ENCODE results near the gene ACTC1. TPM values are rescaled to one million over a fixed set of nuclear protein-coding genes. Genes with fewer than 3 reads are reported as not detected.

The ACTC1 gene
- total RNA-seq, 1 experiment from 2014 or later = not detected

GRCh38 chr15:34753236-34753894, 42.0 kb downstream of the ACTC1 start:
- POLR2A ChIA-PET = interaction anchor here (1.1 kb wide), 1 partner anchor 57 kb away, joined by 3 read pairs; no protein-coding TSS in a partner anchor
- no TSS peak for BruUV-seq (replicated peaks)
- H3K27me3 Mint-ChIP-seq (ENCODE audit: insufficient read depth, unreplicated experiment) = peaks cover 78% of the 10 kb centered on the region
- no peaks in the 10 kb centered on the region for H3K4me1 Mint-ChIP-seq (ENCODE audit: insufficient read depth, unreplicated experiment)
- no peaks in the 10 kb centered on the region for H3K9me3 Mint-ChIP-seq (ENCODE audit: unreplicated experiment)
- no peak overlapping the region for H3K4me3 Mint-ChIP-seq (ENCODE audit: unreplicated experiment)
- CTCF ChIA-PET = no interaction called here
- peak; percentile 61 for DNase-seq (ENCODE audit: unreplicated experiment)
- H3K27ac Mint-ChIP-seq (ENCODE audit: low read depth, unreplicated experiment) = no peak overlapping the region
- intact Hi-C loops (cut with micrococcal nuclease) = no loop called here
- TF ChIP-seq CTCF (IDR thresholded peaks at IDR 0.05; ENCODE audit: unreplicated experiment) = no peak
- H3K36me3 Mint-ChIP-seq (ENCODE audit: insufficient read depth, unreplicated experiment) = no peaks in the 10 kb centered on the region

GRCh38 chr15:34749691-34750090, 45.7 kb downstream of the ACTC1 start:
- no peak overlapping the region for H3K4me3 Mint-ChIP-seq (ENCODE audit: unreplicated experiment)
- H3K4me1 Mint-ChIP-seq (ENCODE audit: insufficient read depth, unreplicated experiment) = no peaks in the 10 kb centered on the region
- intact Hi-C loops (cut with micrococcal nuclease) = no loop called here
- CTCF ChIA-PET = interaction anchor here (0.6 to 0.8 kb wide), 2 partner anchors 15 to 158 kb away, joined by 4 to 5 read pairs; no protein-coding TSS in a partner anchor
- TF ChIP-seq CTCF (IDR thresholded peaks at IDR 0.05; ENCODE audit: unreplicated experiment) = no peak
- no peaks in the 10 kb centered on the region for H3K9me3 Mint-ChIP-seq (ENCODE audit: unreplicated experiment)
- H3K27ac Mint-ChIP-seq (ENCODE audit: low read depth, unreplicated experiment) = no peak overlapping the region
- no peak for DNase-seq (ENCODE audit: unreplicated experiment)
- H3K27me3 Mint-ChIP-seq (ENCODE audit: insufficient read depth, unreplicated experiment) = peaks cover 72% of the 10 kb centered on the region
- no TSS peak for BruUV-seq (replicated peaks)
- no peaks in the 10 kb centered on the region for H3K36me3 Mint-ChIP-seq (ENCODE audit: insufficient read depth, unreplicated experiment)
- POLR2A ChIA-PET = no interaction called here

Other genes starting within 250 kb of the ACTC1 start
- gene GOLGA8B, start 211.9 kb downstream of the ACTC1 start, total RNA-seq (2022) = 176 and 233 TPM in 2 replicates
- gene GJD2, start 40.6 kb downstream of the ACTC1 start, total RNA-seq (2022) = not detected in 2 replicates
- gene AQR, start 174.2 kb upstream of the ACTC1 start, total RNA-seq (2022) = 26.5 and 33.1 TPM in 2 replicates
- 61.0 and 73.6 TPM in 2 replicates for gene ZNF770, start 192.7 kb upstream of the ACTC1 start, total RNA-seq (2022)

Data from MCF 10A (cell line).